ENCODE measurements around the gene KDM1A. TPM values are rescaled to one million over a fixed set of nuclear protein-coding genes. Genes with fewer than 3 reads are reported as not detected.

KDM1A gene
- total and polyA plus RNA-seq, 2 donors (not counting 1 experiment from before 2014, with no cell fraction given): 30.2 to 47.4 TPM

GRCh38 chr1:23066075-23066474, 46.8 kb downstream of the KDM1A start:
- WGBS (ENCODE audit: insufficient coverage): 83% methylated on average over 1 of the region's 2 CpGs
- Histone ChIP-seq H2AFZ (ENCODE audit: insufficient read depth, low read depth, low read length, poor library complexity, severe bottlenecking) (no peak overlapping the region), H3K9me3 (ENCODE audit: control extremely low read depth in 1 of 3, control insufficient read depth in 2 of 3, insufficient read depth in 1 of 3, low read length in 2 of 3) (no peaks in the 10 kb centered on the region), H3K4me3 (ENCODE audit: control extremely low read depth in 1 of 5, extremely low read depth in 1 of 5, insufficient read depth in 1 of 5, low read depth in 2 of 5, low read length in 4 of 5) (no peak overlapping the region), H3K4me2 (replicated peaks; ENCODE audit: low read depth, low read length, poor library complexity, severe bottlenecking) (no peak overlapping the region), H4K20me1 (ENCODE audit: control insufficient read depth, insufficient read depth, low read length, poor library complexity, severe bottlenecking) (no peaks in the 10 kb centered on the region), H3K4me1 (ENCODE audit: control insufficient read depth in 2 of 2, insufficient read depth in 2 of 2, low read length in 2 of 2) (no peaks in the 10 kb centered on the region), H3K9ac (ENCODE audit: low read length) (no peak overlapping the region), H3K79me2 (ENCODE audit: control insufficient read depth, insufficient read depth, low read length) (no peaks in the 10 kb centered on the region), H3K27ac (ENCODE audit: low read length in 2 of 2) (no peak overlapping the region), H3K36me3 (replicated peaks in 1 of 2; ENCODE audit: control extremely low read depth in 1 of 2, control insufficient read depth in 1 of 2, extremely low read depth in 1 of 2, insufficient read depth in 2 of 2, low read length in 1 of 2) (peaks cover 15 to 65% of the 10 kb centered on the region in 2 experiments), H3K27me3 (replicated peaks in 1 of 4; ENCODE audit: control extremely low read depth in 1 of 4, control insufficient read depth in 3 of 4, insufficient read depth in 4 of 4, low read length in 3 of 4) (no peaks in the 10 kb centered on the region)
- ChIA-PET POLR2A (no interaction called here), CTCF (no interaction called here)
- Mint-ChIP-seq H3K4me1 (no peaks in the 10 kb centered on the region), H3K27me3 (no peaks in the 10 kb centered on the region), H3K4me3 (no peak overlapping the region), H3K9me3 (ENCODE audit: insufficient read depth) (no peaks in the 10 kb centered on the region), H3K27ac (no peak overlapping the region)
- no peak for DNase-seq
- intact Hi-C loops (cut with micrococcal nuclease): no loop called here
- TF ChIP-seq CTCF (IDR thresholded peaks at IDR 0.05) (no peak), EZH2 (IDR thresholded peaks at IDR 0.05; ENCODE audit: borderline replicate concordance, insufficient read depth, low read depth, low read length, poor library complexity, severe bottlenecking) (no peak)
- ATAC-seq (ENCODE audit: low read depth): no peak

- no peaks in the 10 kb centered on the region for H3K4me1 Mint-ChIP-seq
- POLR2A ChIA-PET: no interaction called here
Observed at GRCh38 chr1:23069149-23069548, 49.9 kb downstream of the KDM1A start.

More at GRCh38 chr1:23069149-23069548, 49.9 kb downstream of the KDM1A start:
- no peak overlapping the region for H2AFZ ChIP-seq (ENCODE audit: insufficient read depth, low read depth, low read length, poor library complexity, severe bottlenecking)
- no peak for DNase-seq
- no peaks in the 10 kb centered on the region for H3K79me2 ChIP-seq (ENCODE audit: control insufficient read depth, insufficient read depth, low read length)
- H3K4me1 ChIP-seq (ENCODE audit: control insufficient read depth in 2 of 2, insufficient read depth in 2 of 2, low read length in 2 of 2): no peaks in the 10 kb centered on the region
- no peak overlapping the region for H3K4me3 ChIP-seq (ENCODE audit: control extremely low read depth in 1 of 5, extremely low read depth in 1 of 5, insufficient read depth in 1 of 5, low read depth in 2 of 5, low read length in 4 of 5)
- intact Hi-C loops (cut with micrococcal nuclease): no loop called here
- TF ChIP-seq EZH2 (IDR thresholded peaks at IDR 0.05; ENCODE audit: borderline replicate concordance, insufficient read depth, low read depth, low read length, poor library complexity, severe bottlenecking) (no peak), CTCF (IDR thresholded peaks at IDR 0.05) (no peak)
- CTCF ChIA-PET: interaction anchor here (0.7 to 1.2 kb wide), 2 partner anchors 14 to 116 kb away, joined by 3 read pairs; no protein-coding TSS in a partner anchor
- no peaks in the 10 kb centered on the region for H4K20me1 ChIP-seq (ENCODE audit: control insufficient read depth, insufficient read depth, low read length, poor library complexity, severe bottlenecking)
- H3K9ac ChIP-seq (ENCODE audit: low read length): no peak overlapping the region
- Mint-ChIP-seq H3K27ac (no peak overlapping the region), H3K9me3 (ENCODE audit: insufficient read depth) (no peaks in the 10 kb centered on the region), H3K27me3 (no peaks in the 10 kb centered on the region), H3K4me3 (no peak overlapping the region)
- no peak overlapping the region for H3K27ac ChIP-seq (ENCODE audit: low read length in 2 of 2)
- no peak overlapping the region for H3K4me2 ChIP-seq (replicated peaks; ENCODE audit: low read depth, low read length, poor library complexity, severe bottlenecking)
- peaks cover 21 to 61% of the 10 kb centered on the region in 2 experiments for H3K36me3 ChIP-seq (replicated peaks in 1 of 2; ENCODE audit: control extremely low read depth in 1 of 2, control insufficient read depth in 1 of 2, extremely low read depth in 1 of 2, insufficient read depth in 2 of 2, low read length in 1 of 2)
- no peak for ATAC-seq (ENCODE audit: low read depth)
- no peaks in the 10 kb centered on the region for H3K9me3 ChIP-seq (ENCODE audit: control extremely low read depth in 1 of 3, control insufficient read depth in 2 of 3, insufficient read depth in 1 of 3, low read length in 2 of 3)
- WGBS (ENCODE audit: insufficient coverage): no CpG with 5 or more reads among the region's 2 CpGs
- no peaks in the 10 kb centered on the region for H3K27me3 ChIP-seq (replicated peaks in 1 of 4; ENCODE audit: control extremely low read depth in 1 of 4, control insufficient read depth in 3 of 4, insufficient read depth in 4 of 4, low read length in 3 of 4)
